HepG2 (cell line): ENCODE results near the gene BBOF1. TPM values are rescaled to one million over a fixed set of nuclear protein-coding genes. Genes with fewer than 3 reads are reported as not detected.

ENCODE experiments used
- CEBPZ ChIP-seq: IDR thresholded peaks from 2 replicates; pipeline ENCODE4 v1.6.1; 2012; ENCODE audit warnings: low read length, improper control_type of control experiment
- E2F2 ChIP-seq: sonication (generic); formaldehyde crosslinking; IDR thresholded peaks from 2 replicates; pipeline ENCODE4 v1.4.0; 2020; ENCODE audit warnings: missing genetic modification reagents, borderline replicate concordance
- FOXO1 ChIP-seq: sonication (generic); formaldehyde crosslinking; IDR thresholded peaks from 2 replicates; pipeline ENCODE4 v1.4.0; 2020; ENCODE audit warnings: missing genetic modification reagents
- HDAC6 ChIP-seq: fragments of 200-600 bp; sonication (generic); IDR thresholded peaks from 2 replicates; pipeline ENCODE4 v1.7.0; 2017; ENCODE audit warnings: mild to moderate bottlenecking, antibody characterized with exemption, low read length, low read depth
- HIC2 ChIP-seq: sonication (generic); formaldehyde crosslinking; IDR thresholded peaks from 2 replicates; pipeline ENCODE4 v1.9.0; 2022; ENCODE audit warnings: low read depth, missing genetic modification reagents
- KDM1A ChIP-seq: IDR thresholded peaks from 2 replicates; pipeline ENCODE4 v1.6.1; 2016; ENCODE audit warnings: missing compliant biosample characterization
- KDM6A ChIP-seq: IDR thresholded peaks from 2 replicates; pipeline ENCODE4 v1.6.1; 2016; ENCODE audit warnings: low read depth
- KLF6 ChIP-seq: IDR thresholded peaks from 2 replicates; pipeline ENCODE4 v1.8.0; 2016; ENCODE audit warnings: missing biosample characterization, missing genetic modification reagents
- THRA ChIP-seq: sonication (generic); formaldehyde crosslinking; IDR thresholded peaks from 2 replicates; pipeline ENCODE4 v1.4.0; 2020; ENCODE audit warnings: missing genetic modification reagents, borderline replicate concordance
- ZFP82 ChIP-seq: sonication (generic); formaldehyde crosslinking; IDR thresholded peaks from 2 replicates; pipeline ENCODE4 v1.5.1; 2020; ENCODE audit warnings: mild to moderate bottlenecking, missing genetic modification reagents, borderline replicate concordance
- ZNF256 ChIP-seq: sonication (generic); formaldehyde crosslinking; conservative IDR thresholded peaks from 2 replicates; pipeline ENCODE4 v1.4.0; 2020; ENCODE audit warnings: missing genetic modification reagents
- ZNF317 ChIP-seq: sonication (generic); formaldehyde crosslinking; IDR thresholded peaks from 2 replicates; pipeline ENCODE4 v1.5.0; 2020; ENCODE audit warnings: mild to moderate bottlenecking, missing genetic modification reagents
- ZNF335 ChIP-seq: sonication (generic); formaldehyde crosslinking; IDR thresholded peaks from 2 replicates; pipeline ENCODE4 v1.4.0; 2020; ENCODE audit warnings: missing genetic modification reagents
- ZNF512B ChIP-seq: sonication (generic); formaldehyde crosslinking; IDR thresholded peaks from 2 replicates; pipeline ENCODE4 v1.5.1; 2020; ENCODE audit warnings: missing genetic modification reagents, mild to moderate bottlenecking, borderline replicate concordance
- ZNF547 ChIP-seq: sonication (generic); formaldehyde crosslinking; IDR thresholded peaks from 2 replicates; pipeline ENCODE4 v1.5.1; 2020; ENCODE audit warnings: mild to moderate bottlenecking, missing genetic modification reagents
- ZNF615 ChIP-seq: sonication (generic); formaldehyde crosslinking; IDR thresholded peaks from 2 replicates; pipeline ENCODE4 v1.5.0; 2020; ENCODE audit warnings: mild to moderate bottlenecking, missing genetic modification reagents, borderline replicate concordance
- ZNF674 ChIP-seq: sonication (generic); formaldehyde crosslinking; IDR thresholded peaks from 2 replicates; pipeline ENCODE4 v1.5.0; 2020; ENCODE audit warnings: low read depth, mild to moderate bottlenecking, missing genetic modification reagents
- ZNF720 ChIP-seq: sonication (generic); formaldehyde crosslinking; IDR thresholded peaks from 2 replicates; pipeline ENCODE4 v1.4.0; 2020; ENCODE audit warnings: missing genetic modification reagents
- polyA plus RNA-seq, 8 experiments: library from polyadenylated mRNA; depleted of rRNA in 3 of 8; stranded (reverse) in 7 of 8; unstranded in 1 of 8; fragments of >200 nt; fragmentation: Illumina TruSeq in 4 of 8; extraction: Trizol in 4 of 8; gene quantifications; 2 replicates each; pipeline versions ENCODE4 v1.2.1 to v1.2.3, GENCODE V29; 2011 to 2016; ENCODE audit warnings: low read depth in 4 of 8, missing spikeins in 1 of 8, mixed read lengths in 1 of 8; ENCODE audit not compliant: insufficient read depth in 1 of 8
- total RNA-seq, 5 experiments: library from RNA; depleted of rRNA; stranded (reverse); fragments of >200 nt; fragmentation: Illumina TruSeq; extraction: Trizol; gene quantifications; 2 replicates each; pipeline ENCODE4 v1.2.3, GENCODE V29; 2016; ENCODE audit warnings: low read depth in 1 of 5

The BBOF1 gene
- total and polyA plus RNA-seq, 2 of the 13 experiments (the other 11 are each of a cell fraction or from before 2014, with no cell fraction given) = 1.6 to 2.3 TPM

GRCh38 chr14:74084277-74085046, 65.3 kb downstream of the BBOF1 start, which contains the start of the genes ALDH6A1 and LIN52 (continued):
- TF ChIP-seq ZNF547 (CRISPR knock-in tag) (0 out of 2 replicates have a peak, but pooled peaks have one; percentile 48), THRA (CRISPR knock-in tag) (0 out of 2 replicates have a peak, but pooled peaks have one; percentile 22), ZNF335 (CRISPR knock-in tag) (no peak), CEBPZ (no peak), ZNF615 (CRISPR knock-in tag) (no peak), ZNF256 (CRISPR knock-in tag) (no peak), ZNF317 (CRISPR knock-in tag) (no peak), E2F2 (CRISPR knock-in tag) (no peak), KDM1A (CRISPR knock-in tag) (no peak), KLF6 (CRISPR knock-in tag) (peak; percentile 70; the same call in 1 of the 2 replicates), ZFP82 (no peak), HDAC6 (no peak), ZNF720 (CRISPR knock-in tag) (no peak), KDM6A (CRISPR knock-in tag) (no peak), ZNF674 (CRISPR knock-in tag) (no peak), FOXO1 (CRISPR knock-in tag) (no peak), ZNF512B (CRISPR knock-in tag) (no peak), HIC2 (0 out of 2 replicates have a peak, but pooled peaks have one; percentile 46)
